ENCODE results near the gene PBRM1.
"Not testable (repeated sequence)": the region's sequence is repeated elsewhere in the genome, so short reads cannot be mapped to it uniquely, and the experiment has no call there.

PBRM1 gene

DNA sequence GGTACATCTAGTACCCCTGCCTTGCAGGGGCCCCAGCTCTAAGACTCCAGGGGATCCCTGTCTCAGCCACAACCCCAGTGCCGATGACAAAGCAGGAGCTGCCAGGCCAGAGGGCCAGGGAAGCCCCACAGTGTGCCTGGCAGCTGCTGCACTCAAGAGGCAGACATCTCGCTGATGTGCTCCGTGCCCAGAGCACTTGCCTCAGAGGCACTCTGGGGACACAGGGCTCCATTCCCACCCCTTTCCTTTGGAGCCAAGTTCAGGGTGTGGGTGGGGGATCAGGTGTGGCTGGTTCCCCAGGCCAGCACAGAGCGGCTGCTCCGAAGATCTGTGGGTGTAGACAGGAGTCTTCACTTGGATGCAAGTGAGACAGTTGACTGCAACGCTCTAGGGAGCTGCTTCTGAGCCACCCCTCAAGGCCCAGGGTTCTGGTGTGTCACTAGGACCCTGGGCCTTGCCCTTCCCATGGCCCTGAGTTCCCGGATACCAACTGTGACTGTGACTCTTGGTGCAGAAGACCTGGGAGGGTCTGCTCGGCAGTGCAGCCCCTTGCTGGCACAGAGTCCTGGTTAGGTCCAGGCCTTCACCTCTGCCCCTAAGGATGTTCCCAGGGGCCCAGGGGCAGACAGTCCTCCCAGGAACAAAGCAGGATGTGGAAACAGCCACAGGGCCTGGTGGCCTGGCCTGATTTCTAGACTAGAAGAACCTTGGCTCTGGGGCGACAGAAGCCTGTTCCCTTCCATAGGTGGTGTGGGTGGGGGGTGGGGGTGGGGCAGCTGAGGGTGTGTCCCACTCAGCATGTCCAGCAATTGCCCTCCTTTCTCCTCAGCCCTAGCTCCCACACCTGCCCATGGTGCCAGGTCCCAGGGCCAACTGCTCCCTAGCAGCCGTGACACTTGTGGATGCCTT lies 154.5 kb downstream of the PBRM1 start:
- Histone ChIP-seq H3K36me3 (ENCODE audit: insufficient read depth, low read depth, low read length) (peaks cover 42% of the 10 kb centered on the region), H3K4me1 (ENCODE audit: insufficient read depth, low read length) (peaks cover 6% of the 10 kb centered on the region; the same call in 1 of the 2 replicates), H3K9me3 (ENCODE audit: insufficient read depth, low read depth, low read length) (no peaks in the 10 kb centered on the region), H3K27ac (ENCODE audit: low read length) (no peak overlapping the region), H3K4me3 (ENCODE audit: low read length) (0 out of 2 replicates have a peak overlapping the region, but pooled peaks have one; percentile 82), H3K9ac (ENCODE audit: low read depth, low read length) (no peak overlapping the region), H3K27me3 (ENCODE audit: insufficient read depth, low read length) (no peaks in the 10 kb centered on the region)

DNA sequence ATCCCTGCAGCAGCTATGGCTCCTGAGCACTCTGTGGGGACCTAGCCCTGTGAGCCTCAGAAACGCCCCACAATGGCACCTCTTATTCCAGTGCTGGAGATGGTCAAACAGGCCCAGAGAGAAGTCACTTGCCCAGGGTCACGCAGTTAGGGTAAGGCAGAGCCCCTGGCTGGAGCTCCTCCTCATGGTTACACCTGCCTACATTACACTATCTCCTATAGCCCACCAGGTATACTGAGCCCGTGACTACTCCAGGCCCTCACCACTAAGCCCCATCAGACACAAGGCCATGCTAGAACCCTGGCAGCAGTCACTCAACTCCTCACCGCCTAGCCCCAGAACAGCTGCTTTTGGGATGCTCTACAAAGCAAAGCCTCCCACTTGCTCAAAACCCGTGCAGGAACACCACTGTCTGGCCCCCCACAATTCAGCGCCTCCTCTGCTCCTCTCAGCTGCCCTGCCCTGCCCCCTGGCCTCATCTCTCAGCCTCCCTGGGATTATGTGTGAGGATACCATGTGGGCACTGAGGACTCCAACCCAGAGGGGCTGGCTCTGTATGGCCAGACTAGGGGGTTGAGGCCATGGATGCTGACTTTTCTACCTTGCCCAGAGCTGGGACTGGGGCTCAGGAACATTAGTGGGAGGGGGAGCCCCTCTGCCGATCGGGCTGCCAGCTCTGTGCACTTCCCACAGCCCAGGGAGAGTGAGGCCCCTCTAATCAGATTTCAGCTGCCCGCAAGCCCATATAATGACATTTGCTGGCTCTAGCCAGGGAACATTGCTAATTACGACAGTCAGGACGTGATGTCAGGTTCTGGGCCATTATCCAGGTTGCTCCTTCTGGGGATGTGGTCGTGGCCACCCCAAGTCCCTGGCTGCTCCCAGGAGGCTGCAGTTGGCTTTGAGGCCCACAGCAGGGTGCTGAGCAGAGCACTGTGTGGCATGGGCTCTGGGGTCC lies 156.1 kb downstream of the PBRM1 start:
- Histone ChIP-seq H3K27ac (ENCODE audit: low read length) (no peak overlapping the region), H3K36me3 (ENCODE audit: insufficient read depth, low read depth, low read length) (peaks cover 55% of the 10 kb centered on the region), H3K27me3 (ENCODE audit: insufficient read depth, low read length) (no peaks in the 10 kb centered on the region), H3K9ac (ENCODE audit: low read depth, low read length) (no peak overlapping the region), H3K9me3 (ENCODE audit: insufficient read depth, low read depth, low read length) (no peaks in the 10 kb centered on the region), H3K4me1 (ENCODE audit: insufficient read depth, low read length) (peaks cover 6% of the 10 kb centered on the region; the same call in 1 of the 2 replicates), H3K4me3 (ENCODE audit: low read length) (no peak overlapping the region)

DNA sequence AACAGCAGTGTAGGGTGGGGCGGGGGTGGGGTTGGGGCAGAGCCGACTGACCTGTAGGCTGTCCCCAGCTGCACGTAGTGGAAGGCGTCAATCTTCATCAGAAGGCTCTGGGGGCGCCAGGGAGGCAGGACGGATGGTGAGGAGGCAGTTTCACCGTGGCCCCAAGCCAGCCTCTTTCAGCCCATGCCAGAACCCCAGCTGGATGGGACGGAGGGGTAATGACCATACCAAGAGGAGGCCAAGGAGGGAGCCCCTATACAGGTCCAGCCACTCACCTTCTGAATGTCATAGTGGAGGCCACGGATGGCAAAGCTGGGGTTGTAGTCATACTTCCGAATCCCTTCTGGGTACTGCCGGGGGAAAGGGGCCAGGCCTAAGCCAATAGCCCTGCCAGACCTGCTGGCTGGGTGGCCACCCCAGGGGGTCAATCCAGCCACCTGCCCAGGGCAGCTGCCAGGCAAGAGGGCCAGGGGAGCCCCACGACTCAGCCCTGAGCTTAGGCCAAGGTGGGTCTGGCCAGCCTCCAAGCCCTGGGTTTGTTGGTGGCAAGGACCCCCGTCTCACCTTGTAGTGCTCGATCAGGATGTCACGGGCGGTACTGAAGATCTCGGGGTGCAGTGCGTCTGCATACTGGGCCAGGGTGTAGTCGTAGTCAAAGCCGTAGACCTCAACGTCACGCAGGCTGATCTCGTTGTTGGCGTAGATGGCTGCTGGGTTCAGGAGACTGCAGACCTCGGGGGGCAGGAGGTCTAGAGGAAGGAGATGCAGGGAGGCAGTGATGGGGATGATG lies 156.9 kb downstream of the PBRM1 start:
- Histone ChIP-seq H3K4me3 (ENCODE audit: low read length) (no peak overlapping the region), H3K9me3 (ENCODE audit: insufficient read depth, low read depth, low read length) (no peaks in the 10 kb centered on the region), H3K4me1 (ENCODE audit: insufficient read depth, low read length) (peaks cover 6% of the 10 kb centered on the region; the same call in 1 of the 2 replicates), H3K36me3 (ENCODE audit: insufficient read depth, low read depth, low read length) (peaks cover 64% of the 10 kb centered on the region), H3K27me3 (ENCODE audit: insufficient read depth, low read length) (no peaks in the 10 kb centered on the region), H3K27ac (ENCODE audit: low read length) (no peak overlapping the region), H3K9ac (ENCODE audit: low read depth, low read length) (no peak overlapping the region)

DNA sequence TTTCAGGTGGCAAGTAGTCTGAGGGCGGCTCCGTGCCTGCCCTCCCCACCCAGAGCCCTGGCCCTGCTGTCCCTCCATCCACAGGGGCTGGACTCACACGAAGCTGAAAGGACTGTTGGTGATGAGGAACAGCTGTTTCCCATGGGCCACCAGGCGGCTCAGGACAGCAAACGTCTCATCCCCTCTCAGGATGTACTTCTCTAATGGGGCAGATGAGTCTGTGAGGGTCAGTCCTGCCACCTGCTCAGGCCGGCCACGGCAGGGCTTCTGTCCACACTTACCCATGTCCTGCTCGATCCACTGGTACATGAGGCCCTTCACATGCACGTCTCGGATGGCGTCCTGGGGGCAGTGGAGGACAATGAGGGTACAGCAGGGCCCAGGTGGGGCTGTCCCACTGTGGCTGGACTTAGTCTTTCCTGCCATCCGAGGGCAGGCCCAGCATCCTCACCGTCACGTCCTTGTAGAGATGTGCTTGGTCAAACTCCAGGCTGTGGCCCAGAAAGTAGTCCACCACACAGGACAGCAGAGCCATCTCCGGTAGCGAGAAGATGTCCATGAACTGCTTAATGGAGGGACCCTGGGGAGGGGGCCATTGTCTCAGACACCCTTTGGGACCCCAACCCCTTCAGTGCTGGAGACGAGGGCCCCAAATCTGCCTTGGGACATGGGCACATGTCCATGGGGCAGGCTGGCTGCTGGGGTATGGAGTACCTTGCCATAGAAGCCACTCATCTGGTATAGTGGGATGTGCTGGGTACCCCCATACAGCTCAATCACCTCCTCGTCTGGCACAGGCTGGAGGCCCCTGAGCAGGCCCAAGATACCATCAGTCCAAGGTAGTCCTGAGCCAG lies 157.8 kb downstream of the PBRM1 start:
- no peak overlapping the region for H3K9ac ChIP-seq (ENCODE audit: low read depth, low read length)
- H3K4me3 ChIP-seq (ENCODE audit: low read length) = no peak overlapping the region
- H3K4me1 ChIP-seq (ENCODE audit: insufficient read depth, low read length) = peaks cover 6% of the 10 kb centered on the region; the same call in 1 of the 2 replicates
- no peaks in the 10 kb centered on the region for H3K9me3 ChIP-seq (ENCODE audit: insufficient read depth, low read depth, low read length)
- no peak overlapping the region for H3K27ac ChIP-seq (ENCODE audit: low read length)
- no peaks in the 10 kb centered on the region for H3K27me3 ChIP-seq (ENCODE audit: insufficient read depth, low read length)
- H3K36me3 ChIP-seq (ENCODE audit: insufficient read depth, low read depth, low read length) = peaks cover 70% of the 10 kb centered on the region

DNA sequence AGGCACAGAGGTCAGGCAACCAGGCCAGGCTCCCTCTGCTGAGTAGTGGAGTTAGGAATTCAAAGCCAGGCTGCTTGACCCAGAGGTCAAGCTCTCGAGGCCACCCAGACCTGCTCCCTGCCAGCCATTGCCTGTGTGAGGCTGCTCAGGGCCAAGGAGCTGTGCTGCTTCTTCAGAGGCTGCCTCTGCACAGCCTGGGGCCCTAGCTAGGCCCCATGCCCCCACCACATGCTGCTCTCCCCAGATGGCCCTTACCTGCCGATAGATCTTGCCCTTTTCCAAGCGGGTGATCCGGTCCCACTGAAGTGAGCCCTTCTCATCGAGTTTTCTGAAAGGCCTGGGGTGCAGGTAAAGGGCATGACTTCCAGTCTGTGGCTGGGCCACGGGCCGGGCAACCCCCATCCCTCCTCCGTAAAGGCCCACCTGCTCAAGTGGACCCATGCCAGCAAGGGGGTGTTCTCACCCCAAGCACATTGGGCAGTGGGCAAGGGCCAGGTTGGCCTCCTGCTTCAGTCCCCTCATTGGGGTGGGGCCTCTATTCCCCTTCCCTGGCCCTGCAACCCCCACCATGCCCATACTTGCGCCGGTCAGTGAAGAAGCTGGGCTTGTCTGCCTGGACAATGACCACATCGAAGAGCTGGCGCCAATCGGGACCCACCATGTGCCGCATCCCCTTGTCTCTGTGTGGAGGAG lies 158.5 kb downstream of the PBRM1 start:
- Histone ChIP-seq H3K9me3 (ENCODE audit: insufficient read depth, low read depth, low read length) (no peaks in the 10 kb centered on the region), H3K36me3 (ENCODE audit: insufficient read depth, low read depth, low read length) (peaks cover 70% of the 10 kb centered on the region), H3K4me3 (ENCODE audit: low read length) (no peak overlapping the region), H3K9ac (ENCODE audit: low read depth, low read length) (no peak overlapping the region), H3K27me3 (ENCODE audit: insufficient read depth, low read length) (no peaks in the 10 kb centered on the region), H3K27ac (ENCODE audit: low read length) (no peak overlapping the region), H3K4me1 (ENCODE audit: insufficient read depth, low read length) (peaks cover 1% of the 10 kb centered on the region; the same call in 1 of the 2 replicates)

DNA sequence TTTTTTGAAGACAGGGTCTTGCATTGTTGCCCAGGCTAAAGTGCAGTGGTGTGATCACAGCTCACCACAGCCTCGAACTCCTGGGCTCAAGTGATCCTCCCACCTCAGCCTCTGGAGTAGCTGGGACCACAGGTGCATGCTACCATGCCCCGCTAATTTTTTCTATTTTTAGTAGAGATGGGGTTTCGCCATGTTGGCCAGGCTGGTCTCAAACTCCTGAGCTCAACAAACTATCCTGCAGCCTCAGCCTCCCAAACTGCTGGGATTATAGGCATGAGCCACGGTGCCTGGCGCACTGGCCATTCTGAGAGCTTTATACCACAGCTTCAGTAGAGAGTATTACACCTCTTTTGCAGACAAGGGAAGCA lies 159.1 kb downstream of the PBRM1 start:
- not testable (repeated sequence) for H3K27ac ChIP-seq (ENCODE audit: low read length); H3K27me3 ChIP-seq (ENCODE audit: insufficient read depth, low read length); H3K9me3 ChIP-seq (ENCODE audit: insufficient read depth, low read depth, low read length); H3K4me1 ChIP-seq (ENCODE audit: insufficient read depth, low read length); H3K4me3 ChIP-seq (ENCODE audit: low read length); H3K9ac ChIP-seq (ENCODE audit: low read depth, low read length)
- peaks cover 70% of the 10 kb centered on the region for H3K36me3 ChIP-seq (ENCODE audit: insufficient read depth, low read depth, low read length)

DNA sequence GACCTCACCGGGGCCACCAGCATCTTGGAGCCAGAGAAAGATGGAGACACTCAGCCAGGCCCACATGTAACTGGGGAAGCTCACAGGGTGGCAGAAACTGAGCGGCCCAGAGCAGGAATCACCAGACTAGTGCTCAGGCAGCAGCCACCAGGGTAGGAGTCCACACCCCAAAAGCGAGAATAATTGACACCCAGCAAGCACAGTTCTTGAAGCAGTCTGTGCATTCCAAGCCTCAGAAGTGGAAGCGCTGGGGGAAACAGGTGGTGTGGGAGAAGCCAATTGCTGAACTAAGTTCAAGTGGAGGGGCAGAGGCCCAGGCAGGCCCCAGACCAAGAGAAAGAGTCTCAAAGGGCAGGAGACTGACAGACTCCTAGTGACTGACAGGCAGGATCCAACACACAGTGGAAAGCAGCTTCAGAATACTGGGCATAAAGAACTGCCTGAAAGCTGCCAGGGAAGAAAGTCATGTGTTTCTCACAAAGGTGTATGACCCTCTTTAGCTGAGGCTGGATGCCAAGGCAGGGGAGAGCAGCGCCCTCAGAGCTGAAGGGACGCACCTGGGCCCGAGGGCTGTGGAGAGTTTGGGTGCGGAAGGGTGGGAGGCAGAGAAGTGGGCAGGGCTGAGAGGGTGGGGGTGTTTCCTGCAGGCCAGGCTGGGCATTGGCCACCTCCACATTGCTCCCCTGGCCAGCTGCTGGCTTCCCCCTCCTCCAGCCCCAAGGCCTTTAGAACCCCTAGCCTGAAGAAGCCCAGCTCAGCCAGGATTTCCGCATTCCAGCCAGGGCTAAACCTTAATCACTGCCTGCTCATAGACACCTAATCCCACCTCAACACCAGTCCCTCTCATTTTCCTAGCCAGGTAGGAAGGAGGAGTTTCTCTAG lies 159.8 kb downstream of the PBRM1 start:
- H3K4me1 ChIP-seq (ENCODE audit: insufficient read depth, low read length) = no peaks in the 10 kb centered on the region
- H3K27me3 ChIP-seq (ENCODE audit: insufficient read depth, low read length) = no peaks in the 10 kb centered on the region
- H3K4me3 ChIP-seq (ENCODE audit: low read length) = no peak overlapping the region
- H3K27ac ChIP-seq (ENCODE audit: low read length) = no peak overlapping the region
- no peaks in the 10 kb centered on the region for H3K9me3 ChIP-seq (ENCODE audit: insufficient read depth, low read depth, low read length)
- peaks cover 65% of the 10 kb centered on the region for H3K36me3 ChIP-seq (ENCODE audit: insufficient read depth, low read depth, low read length)
- H3K9ac ChIP-seq (ENCODE audit: low read depth, low read length) = no peak overlapping the region

DNA sequence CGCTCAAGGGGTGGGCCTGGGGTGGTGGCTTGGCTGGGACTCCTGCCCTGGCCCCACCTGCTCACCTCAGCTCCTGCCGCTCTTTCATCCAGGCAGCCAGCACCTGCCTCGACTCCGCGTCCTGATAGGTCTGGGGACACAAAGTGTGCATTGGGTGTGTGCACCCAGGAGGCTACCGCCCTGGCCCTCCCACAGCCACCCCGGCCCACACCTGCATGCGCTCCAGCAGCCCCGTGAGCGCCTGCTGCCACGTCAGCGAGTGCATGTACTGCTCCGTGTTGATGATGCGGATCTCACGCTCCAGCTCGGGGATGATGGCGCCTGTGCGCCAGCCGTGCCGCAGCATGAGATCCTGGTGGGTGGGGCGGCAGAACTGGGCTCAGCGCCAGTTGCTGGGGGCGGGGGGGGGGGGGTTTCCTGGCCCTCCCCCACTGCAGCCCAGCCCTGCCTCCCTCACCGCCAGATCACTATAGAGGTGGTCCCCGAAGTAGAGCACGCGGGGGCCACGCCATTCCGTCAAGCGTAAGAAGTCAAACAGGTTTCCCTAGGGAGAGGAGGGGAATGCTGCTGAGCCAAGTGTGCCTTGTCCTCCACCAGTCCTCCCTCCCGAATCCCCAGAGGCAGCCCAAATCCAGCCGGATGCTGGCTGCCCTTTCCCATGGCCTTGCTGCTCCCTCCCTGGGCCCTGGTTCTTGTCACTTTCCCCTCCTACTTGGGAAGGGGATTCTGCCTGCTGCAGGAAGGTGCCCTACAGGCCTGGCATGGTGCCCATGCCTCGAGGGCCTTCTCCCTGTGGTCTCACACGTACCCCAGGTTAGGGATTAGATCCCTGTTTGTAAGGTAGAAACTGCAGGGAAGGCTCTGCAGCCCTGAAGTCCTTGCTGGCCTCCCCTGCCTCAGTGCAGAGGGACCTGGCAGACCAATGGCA lies 160.7 kb downstream of the PBRM1 start:
- Histone ChIP-seq H3K27me3 (ENCODE audit: insufficient read depth, low read length) (no peaks in the 10 kb centered on the region), H3K4me3 (ENCODE audit: low read length) (no peak overlapping the region), H3K9ac (ENCODE audit: low read depth, low read length) (no peak overlapping the region), H3K27ac (ENCODE audit: low read length) (no peak overlapping the region), H3K36me3 (ENCODE audit: insufficient read depth, low read depth, low read length) (peaks cover 61% of the 10 kb centered on the region), H3K9me3 (ENCODE audit: insufficient read depth, low read depth, low read length) (no peaks in the 10 kb centered on the region), H3K4me1 (ENCODE audit: insufficient read depth, low read length) (no peaks in the 10 kb centered on the region)

DNA sequence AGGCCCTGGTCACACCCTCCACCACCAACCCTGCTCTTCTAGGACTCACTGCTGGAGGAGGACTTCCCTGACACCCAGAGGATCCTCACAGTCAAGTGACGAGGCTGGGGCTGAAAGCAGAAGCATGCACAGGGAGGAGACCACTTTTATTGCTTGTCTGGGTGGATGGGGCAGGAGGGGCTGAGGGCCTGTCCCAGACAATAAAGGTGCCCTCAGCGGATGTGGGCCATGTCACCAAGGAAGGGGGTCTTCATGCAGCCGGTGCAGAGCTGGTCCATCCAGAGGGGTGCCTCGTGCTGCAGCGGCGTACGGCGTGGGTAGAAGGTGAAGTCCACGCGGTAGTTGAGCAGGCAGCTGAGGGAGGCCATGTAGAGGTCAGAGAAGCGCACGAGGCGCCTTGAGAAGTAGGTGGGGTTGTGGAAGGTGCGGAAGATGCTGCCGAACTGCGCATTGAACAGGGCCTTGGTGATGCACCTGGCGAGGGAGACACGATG lies 161.4 kb downstream of the PBRM1 start:
- H3K36me3 ChIP-seq (ENCODE audit: insufficient read depth, low read depth, low read length) = peaks cover 59% of the 10 kb centered on the region
- H3K4me3 ChIP-seq (ENCODE audit: low read length) = no peak overlapping the region
- H3K9ac ChIP-seq (ENCODE audit: low read depth, low read length) = no peak overlapping the region
- H3K27me3 ChIP-seq (ENCODE audit: insufficient read depth, low read length) = no peaks in the 10 kb centered on the region
- H3K4me1 ChIP-seq (ENCODE audit: insufficient read depth, low read length) = no peaks in the 10 kb centered on the region
- no peaks in the 10 kb centered on the region for H3K9me3 ChIP-seq (ENCODE audit: insufficient read depth, low read depth, low read length)
- H3K27ac ChIP-seq (ENCODE audit: low read length) = no peak overlapping the region
